IMR-90 (cell line): ENCODE measurements around the gene DUSP10. TPM values are rescaled to one million over a fixed set of nuclear protein-coding genes. Genes with fewer than 3 reads are reported as not detected.

Source experiments
- ATAC-seq: fragments of 200-7000 bp; cut with Tn5 transposase; 2 replicates; pipeline ENCODE4 v1.9.1; 2020; ENCODE audit warnings: low read depth, mild to moderate bottlenecking, moderate library complexity
- BruUV-seq: library from RNA; stranded (reverse); fragments of 400-500 nt; replicated peaks from 2 replicates; lab custom pipeline; 2021; lab: Mats Ljungman, UMichigan
- CTCF ChIA-PET: fragments of 300-600 bp; formaldehyde crosslinking; extraction: SDS; loops from one replicate; lab custom pipeline; 2021; ENCODE audit warnings: antibody characterized with exemption; lab: Yijun Ruan, JAX
- POLR2A ChIA-PET: fragments of 300-600 bp; sonication (Branson Sonifier 250); formaldehyde crosslinking; loops from one replicate; lab custom pipeline; 2022; ENCODE audit warnings: antibody characterized with exemption; ENCODE audit not compliant: unreplicated experiment; lab: Charles Lee
- DNase-seq: peaks from one replicate; pipeline ENCODE4 v3.0.0; 2013
- H2AFZ ChIP-seq: replicated peaks from 2 replicates; pipeline ENCODE3; 2013; ENCODE audit warnings: low read length, mild to moderate bottlenecking; ENCODE audit not compliant: poor library complexity
- H2AK5ac ChIP-seq: 2 replicates; pipeline ENCODE4 v1.6.1; 2013; ENCODE audit warnings: low read depth, low read length, inconsistent platforms
- H2AK9ac ChIP-seq: replicated peaks from 2 replicates; pipeline ENCODE3; 2013; ENCODE audit warnings: mild to moderate bottlenecking, low read depth, low read length, moderate library complexity; ENCODE audit not compliant: poor library complexity
- H2BK120ac ChIP-seq: 2 replicates; pipeline ENCODE4 v1.6.1; 2013; ENCODE audit warnings: low read depth, low read length, inconsistent platforms
- H2BK15ac ChIP-seq: 3 replicates; pipeline ENCODE4 v1.6.1; 2013; ENCODE audit warnings: low read depth, low read length, inconsistent platforms
- H2BK20ac ChIP-seq: 2 replicates; pipeline ENCODE4 v1.6.1; 2013; ENCODE audit warnings: low read depth, mild to moderate bottlenecking, inconsistent platforms, low read length, moderate library complexity
- H2BK5ac ChIP-seq: 2 replicates; pipeline ENCODE4 v1.6.1; 2013; ENCODE audit warnings: mild to moderate bottlenecking, low read depth, low read length, inconsistent platforms; ENCODE audit not compliant: poor library complexity, severe bottlenecking
- H3K14ac ChIP-seq: replicated peaks from 2 replicates; pipeline ENCODE4 v1.6.1; 2013; ENCODE audit warnings: low read depth, low read length, inconsistent platforms
- H3K18ac ChIP-seq: 2 replicates; pipeline ENCODE4 v1.6.1; 2013; ENCODE audit warnings: low read depth, low read length, control low read depth
- H3K23ac ChIP-seq: 2 replicates; pipeline ENCODE4 v1.6.1; 2013; ENCODE audit warnings: low read depth, low read length, inconsistent platforms
- H3K27ac ChIP-seq: 2 replicates; pipeline ENCODE4 v1.5.1; 2013; ENCODE audit warnings: mild to moderate bottlenecking, control low read depth, low read length; ENCODE audit not compliant: insufficient read depth
- H3K27me3 ChIP-seq: 2 replicates; pipeline ENCODE4 v1.6.1; 2013; ENCODE audit warnings: low read length; ENCODE audit not compliant: control insufficient read depth, insufficient read depth
- H3K36me3 ChIP-seq: 2 replicates; pipeline ENCODE4 v1.6.1; 2013; ENCODE audit warnings: low read length, mixed read lengths; ENCODE audit not compliant: control insufficient read depth, insufficient read depth
- H3K4ac ChIP-seq: 2 replicates; pipeline ENCODE4 v1.6.1; 2013; ENCODE audit warnings: low read depth, low read length, inconsistent platforms
- H3K4me1 ChIP-seq: 2 replicates; pipeline ENCODE4 v1.6.1; 2013; ENCODE audit warnings: low read length, mixed read lengths; ENCODE audit not compliant: control insufficient read depth, insufficient read depth
- H3K4me2 ChIP-seq: 2 replicates; pipeline ENCODE4 v1.6.1; 2013; ENCODE audit warnings: low read depth, mild to moderate bottlenecking, control low read depth, low read length, moderate library complexity
- H3K4me3 ChIP-seq: 2 replicates; pipeline ENCODE4 v1.5.1; 2013; ENCODE audit warnings: low read depth, mild to moderate bottlenecking, control low read depth, low read length, moderate library complexity; ENCODE audit not compliant: insufficient read depth
- H3K56ac ChIP-seq: 2 replicates; pipeline ENCODE4 v1.6.1; 2013; ENCODE audit warnings: low read length, inconsistent platforms; ENCODE audit not compliant: insufficient read depth; ENCODE audit errors: extremely low read depth
- H3K79me1 ChIP-seq, 2 experiments: 2 replicates each; pipeline ENCODE4 v1.6.1; 2013; ENCODE audit warnings: low read length in 2 of 2, inconsistent platforms in 1 of 2, low read depth in 1 of 2
- H3K9ac ChIP-seq: 2 replicates; pipeline ENCODE4 v1.6.1; 2013; ENCODE audit warnings: low read depth, low read length, control low read depth
- H3K9me1 ChIP-seq: 2 replicates; pipeline ENCODE4 v1.6.1; 2013; ENCODE audit warnings: low read length, inconsistent platforms; ENCODE audit not compliant: insufficient read depth
- H3K9me3 ChIP-seq: 2 replicates; pipeline ENCODE4 v1.6.1; 2013; ENCODE audit warnings: low read length; ENCODE audit not compliant: control insufficient read depth, insufficient read depth
- H4K20me1 ChIP-seq: 2 replicates; pipeline ENCODE4 v1.6.1; 2013; ENCODE audit warnings: low read length, inconsistent platforms; ENCODE audit not compliant: insufficient read depth
- H4K5ac ChIP-seq: 2 replicates; pipeline ENCODE4 v1.6.1; 2013; ENCODE audit warnings: mild to moderate bottlenecking, low read depth, low read length, control low read depth
- H4K8ac ChIP-seq, 2 experiments: 2 replicates each; pipeline ENCODE4 v1.6.1; 2013; ENCODE audit warnings: low read depth in 2 of 2, low read length in 2 of 2, control low read depth in 1 of 2, inconsistent platforms in 1 of 2
- H4K91ac ChIP-seq: 2 replicates; pipeline ENCODE4 v1.6.1; 2013; ENCODE audit warnings: low read depth, low read length, inconsistent platforms; ENCODE audit not compliant: insufficient read depth
- BHLHE40 ChIP-seq: fragments of 150-350 bp; IDR thresholded peaks from 2 replicates; pipeline ENCODE4 v1.6.1; 2016; ENCODE audit warnings: mild to moderate bottlenecking, low read depth, low read length
- CEBPB ChIP-seq: IDR thresholded peaks from 2 replicates; pipeline ENCODE4 v1.6.1; 2012; ENCODE audit warnings: low read depth, low read length, improper control_type of control experiment
- CHD1 ChIP-seq: IDR thresholded peaks from 2 replicates; pipeline ENCODE4 v1.6.1; 2012; ENCODE audit warnings: low read depth, low read length, improper control_type of control experiment
- FOS ChIP-seq: fragments of 150-350 bp; IDR thresholded peaks from 2 replicates; pipeline ENCODE4 v1.6.1; 2016; ENCODE audit warnings: low read depth, low read length
- MAFK ChIP-seq: IDR thresholded peaks from 2 replicates; pipeline ENCODE4 v1.6.1; 2012; ENCODE audit warnings: low read depth, low read length, improper control_type of control experiment
- MAZ ChIP-seq: IDR thresholded peaks from 2 replicates; pipeline ENCODE4 v1.6.1; 2012; ENCODE audit warnings: low read depth, mild to moderate bottlenecking, low read length, improper control_type of control experiment, moderate library complexity, borderline replicate concordance
- MXI1 ChIP-seq: IDR thresholded peaks from 2 replicates; pipeline ENCODE4 v1.6.1; 2012; ENCODE audit warnings: low read depth, mild to moderate bottlenecking, low read length, moderate library complexity, borderline replicate concordance
- NFE2L2 ChIP-seq: fragments of 150-350 bp; IDR thresholded peaks from 2 replicates; pipeline ENCODE4 v1.6.1; 2016; ENCODE audit warnings: low read depth, mild to moderate bottlenecking, low read length
- POLR2A ChIP-seq: IDR thresholded peaks from 2 replicates; pipeline ENCODE4 v1.6.1; 2012; ENCODE audit warnings: mild to moderate bottlenecking, low read depth, low read length
- RAD21 ChIP-seq: IDR thresholded peaks from 2 replicates; pipeline ENCODE4 v1.6.1; 2012; ENCODE audit warnings: low read length, improper control_type of control experiment
- RCOR1 ChIP-seq: IDR thresholded peaks from 2 replicates; pipeline ENCODE4 v1.6.1; 2012; ENCODE audit warnings: mild to moderate bottlenecking, low read length, improper control_type of control experiment; ENCODE audit not compliant: insufficient replicate concordance
- RFX5 ChIP-seq: IDR thresholded peaks from 2 replicates; pipeline ENCODE4 v1.8.0; 2012; ENCODE audit warnings: low read depth, mild to moderate bottlenecking, low read length, moderate library complexity
- SMC3 ChIP-seq: fragments of 150-350 bp; IDR thresholded peaks from 2 replicates; pipeline ENCODE4 v1.6.1; 2016; ENCODE audit warnings: low read depth, mild to moderate bottlenecking, antibody characterized with exemption, low read length, moderate library complexity
- WGBS, 2 experiments: methylation state at CpG; one replicate each; pipeline versions ENCODE4 v1.1.5 to v1.1.7; 2013; ENCODE audit warnings: missing lambda C conversion rate in 2 of 2; ENCODE audit not compliant: insufficient read length in 1 of 2; ENCODE audit errors: extremely low coverage in 2 of 2; 5-methylcytosine and 5-hydroxymethylcytosine counted together
- dilution Hi-C: fragments of 300-500 bp; cut with HindIII; formaldehyde crosslinking; loops from one replicate; pipeline ENCODE4 v1.14.3; 2018; ENCODE audit warnings: low sequenced_read_pairs; ENCODE audit not compliant: unreplicated experiment
- in situ Hi-C: fragments of 300-500 bp; cut with MboI; formaldehyde crosslinking; loops from 3 replicates; pipeline ENCODE4 v1.14.3; 2019; ENCODE audit warnings: low sequenced_read_pairs, inconsistent platforms, mixed read lengths
- intact Hi-C: fragments of 100-400 bp; cut with micrococcal nuclease; formaldehyde crosslinking; loops from 2 replicates; pipeline ENCODE4 v1.10.0; 2022
- polyA plus RNA-seq, 3 experiments: library from polyadenylated mRNA; depleted of rRNA; stranded (reverse); fragments of >200 nt; gene quantifications; 2 replicates each; pipeline ENCODE4 v1.2.3, GENCODE V29; 2012; ENCODE audit warnings: low replicate concordance in 1 of 3
- total RNA-seq: library from RNA; depleted of rRNA; stranded (reverse); fragments of >200 nt; gene quantifications from 2 replicates; pipeline ENCODE4 v1.2.3, GENCODE V29; 2012
- TF ChIP-seq, protein P1 (sequence below): fragments of 150-350 bp; IDR thresholded peaks from 2 replicates; pipeline ENCODE4 v1.6.1; 2016; ENCODE audit warnings: low read depth, mild to moderate bottlenecking, low read length, moderate library complexity, borderline replicate concordance
- TF ChIP-seq, protein P2 (sequence below): fragments of 150-350 bp; IDR thresholded peaks from 2 replicates; pipeline ENCODE4 v1.6.1; 2017; ENCODE audit warnings: mild to moderate bottlenecking, antibody characterized with exemption, low read length, low read depth
- TF ChIP-seq, protein P3 (sequence below): conservative IDR thresholded peaks from 2 replicates; pipeline ENCODE4 v1.5.1; 2012; ENCODE audit warnings: mild to moderate bottlenecking, low read depth, low read length, improper control_type of control experiment

Gene DUSP10
- total and polyA plus RNA-seq, 2 of the 4 experiments (the other 2 are of a cell fraction): 41.7 to 59.1 TPM

DNA sequence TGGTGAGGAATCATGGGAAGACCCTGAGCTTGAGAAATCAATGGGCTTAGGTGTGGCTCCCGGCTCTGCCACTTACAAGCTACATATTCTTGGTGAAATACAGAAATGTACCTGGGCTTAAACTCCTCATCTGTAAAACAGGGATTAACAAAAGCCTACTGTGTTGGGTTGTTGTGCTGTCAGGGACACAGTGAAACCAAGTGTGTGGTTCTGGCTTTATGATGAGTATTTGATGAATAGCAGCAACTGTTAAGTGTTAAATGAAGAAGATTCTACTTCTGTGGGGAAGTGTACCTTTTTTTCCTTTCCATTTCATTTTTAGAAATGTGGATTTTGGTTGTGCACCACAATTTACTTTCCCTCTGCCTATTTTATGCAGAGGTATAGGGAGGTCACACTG lies 41.1 kb upstream of the DUSP10 start:
- Histone ChIP-seq H3K9ac (no peak overlapping the region), H3K27me3 (no peaks in the 10 kb centered on the region), H3K4me2 (no peak overlapping the region), H2BK5ac (no peak overlapping the region), H3K4me3 (no peak overlapping the region), H3K36me3 (no peaks in the 10 kb centered on the region), H3K23ac (no peak overlapping the region), H3K4ac (no peak overlapping the region), H2BK15ac (no peak overlapping the region), H3K14ac (no peak overlapping the region), H3K18ac (no peak overlapping the region), H3K27ac (no peak overlapping the region), H3K56ac (no peak overlapping the region), H4K91ac (no peak overlapping the region), H2AK5ac (no peak overlapping the region), H4K20me1 (no peaks in the 10 kb centered on the region), H3K79me1 (no peaks in the 10 kb centered on the region), H2BK120ac (no peak overlapping the region), H3K4me1 (no peaks in the 10 kb centered on the region; the same call in 1 of the 2 replicates), H2AFZ (no peak overlapping the region), H3K9me3 (no peaks in the 10 kb centered on the region), H4K5ac (no peak overlapping the region), H4K8ac (no peak overlapping the region), H2BK20ac (no peak overlapping the region), H3K9me1 (no peaks in the 10 kb centered on the region), H2AK9ac (no peak overlapping the region)
- WGBS, 2 experiments: no CpG with 5 or more reads among the region's 1 CpG
- CTCF ChIA-PET: interaction anchor here (1.6 kb wide), 1 partner anchor 13 kb away, joined by 4 read pairs; no protein-coding TSS in a partner anchor
- POLR2A ChIA-PET: no interaction called here
- BruUV-seq: no TSS peak
- intact Hi-C loops: no loop called here
- DNase-seq (no peak), ATAC-seq (no peak)
- dilution Hi-C loops: no loop called here
- in situ Hi-C loops: no loop called here
- TF ChIP-seq MAFK (no peak), CEBPB (no peak), POLR2A (no peak), BHLHE40 (no peak), SMC3 (no peak), MXI1 (no peak), RCOR1 (no peak), MAZ (no peak), NFE2L2 (no peak), CHD1 (no peak), RAD21 (no peak), FOS (no peak), RFX5 (no peak)
- TF ChIP-seq, protein P1, sequence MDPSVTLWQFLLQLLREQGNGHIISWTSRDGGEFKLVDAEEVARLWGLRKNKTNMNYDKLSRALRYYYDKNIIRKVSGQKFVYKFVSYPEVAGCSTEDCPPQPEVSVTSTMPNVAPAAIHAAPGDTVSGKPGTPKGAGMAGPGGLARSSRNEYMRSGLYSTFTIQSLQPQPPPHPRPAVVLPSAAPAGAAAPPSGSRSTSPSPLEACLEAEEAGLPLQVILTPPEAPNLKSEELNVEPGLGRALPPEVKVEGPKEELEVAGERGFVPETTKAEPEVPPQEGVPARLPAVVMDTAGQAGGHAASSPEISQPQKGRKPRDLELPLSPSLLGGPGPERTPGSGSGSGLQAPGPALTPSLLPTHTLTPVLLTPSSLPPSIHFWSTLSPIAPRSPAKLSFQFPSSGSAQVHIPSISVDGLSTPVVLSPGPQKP: no peak
- TF ChIP-seq, protein P2, sequence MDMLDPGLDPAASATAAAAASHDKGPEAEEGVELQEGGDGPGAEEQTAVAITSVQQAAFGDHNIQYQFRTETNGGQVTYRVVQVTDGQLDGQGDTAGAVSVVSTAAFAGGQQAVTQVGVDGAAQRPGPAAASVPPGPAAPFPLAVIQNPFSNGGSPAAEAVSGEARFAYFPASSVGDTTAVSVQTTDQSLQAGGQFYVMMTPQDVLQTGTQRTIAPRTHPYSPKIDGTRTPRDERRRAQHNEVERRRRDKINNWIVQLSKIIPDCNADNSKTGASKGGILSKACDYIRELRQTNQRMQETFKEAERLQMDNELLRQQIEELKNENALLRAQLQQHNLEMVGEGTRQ: no peak
- TF ChIP-seq, protein P3, sequence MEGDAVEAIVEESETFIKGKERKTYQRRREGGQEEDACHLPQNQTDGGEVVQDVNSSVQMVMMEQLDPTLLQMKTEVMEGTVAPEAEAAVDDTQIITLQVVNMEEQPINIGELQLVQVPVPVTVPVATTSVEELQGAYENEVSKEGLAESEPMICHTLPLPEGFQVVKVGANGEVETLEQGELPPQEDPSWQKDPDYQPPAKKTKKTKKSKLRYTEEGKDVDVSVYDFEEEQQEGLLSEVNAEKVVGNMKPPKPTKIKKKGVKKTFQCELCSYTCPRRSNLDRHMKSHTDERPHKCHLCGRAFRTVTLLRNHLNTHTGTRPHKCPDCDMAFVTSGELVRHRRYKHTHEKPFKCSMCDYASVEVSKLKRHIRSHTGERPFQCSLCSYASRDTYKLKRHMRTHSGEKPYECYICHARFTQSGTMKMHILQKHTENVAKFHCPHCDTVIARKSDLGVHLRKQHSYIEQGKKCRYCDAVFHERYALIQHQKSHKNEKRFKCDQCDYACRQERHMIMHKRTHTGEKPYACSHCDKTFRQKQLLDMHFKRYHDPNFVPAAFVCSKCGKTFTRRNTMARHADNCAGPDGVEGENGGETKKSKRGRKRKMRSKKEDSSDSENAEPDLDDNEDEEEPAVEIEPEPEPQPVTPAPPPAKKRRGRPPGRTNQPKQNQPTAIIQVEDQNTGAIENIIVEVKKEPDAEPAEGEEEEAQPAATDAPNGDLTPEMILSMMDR: no peak
